Esophagus squamous epithelium (tissue), 4 donors: ENCODE measurements around the gene SULT1C3.
"Not testable (repeated sequence)": the region's sequence is repeated elsewhere in the genome, so short reads cannot be mapped to it uniquely, and the experiment has no call there.

Experiments used
- CTCF ChIP-seq, 6 experiments: fragments of 450-650 bp in 4 of 6; fragments of 200-600 bp in 2 of 6; sonication (generic) in 2 of 6; IDR thresholded peaks; one replicate each; pipeline ENCODE4 v1.5.1; 2016 to 2019; ENCODE audit warnings: antibody characterized with exemption in 6 of 6, mild to moderate bottlenecking in 4 of 6, moderate library complexity in 4 of 6
- POLR2A ChIP-seq, 4 donors: fragments of 450-650 bp; IDR thresholded peaks; one replicate each; pipeline ENCODE4 v1.6.1; 2017; ENCODE audit warnings: antibody characterized with exemption in 4 of 4, mild to moderate bottlenecking in 4 of 4, moderate library complexity in 3 of 4

- not testable (repeated sequence) for TF ChIP-seq CTCF, POLR2A (IDR thresholded peaks at IDR 0.05)
Measured at GRCh38 chr2:108284566-108284965, 44.8 kb downstream of the SULT1C3 start.
